Measurements from ENCODE around the gene SLC25A26. TPM values are rescaled to one million over a fixed set of nuclear protein-coding genes. Genes with fewer than 3 reads are reported as not detected.

Gene SLC25A26
- total RNA-seq, 2 donors from 2014 or later = 8.6 to 9.2 TPM

DNA sequence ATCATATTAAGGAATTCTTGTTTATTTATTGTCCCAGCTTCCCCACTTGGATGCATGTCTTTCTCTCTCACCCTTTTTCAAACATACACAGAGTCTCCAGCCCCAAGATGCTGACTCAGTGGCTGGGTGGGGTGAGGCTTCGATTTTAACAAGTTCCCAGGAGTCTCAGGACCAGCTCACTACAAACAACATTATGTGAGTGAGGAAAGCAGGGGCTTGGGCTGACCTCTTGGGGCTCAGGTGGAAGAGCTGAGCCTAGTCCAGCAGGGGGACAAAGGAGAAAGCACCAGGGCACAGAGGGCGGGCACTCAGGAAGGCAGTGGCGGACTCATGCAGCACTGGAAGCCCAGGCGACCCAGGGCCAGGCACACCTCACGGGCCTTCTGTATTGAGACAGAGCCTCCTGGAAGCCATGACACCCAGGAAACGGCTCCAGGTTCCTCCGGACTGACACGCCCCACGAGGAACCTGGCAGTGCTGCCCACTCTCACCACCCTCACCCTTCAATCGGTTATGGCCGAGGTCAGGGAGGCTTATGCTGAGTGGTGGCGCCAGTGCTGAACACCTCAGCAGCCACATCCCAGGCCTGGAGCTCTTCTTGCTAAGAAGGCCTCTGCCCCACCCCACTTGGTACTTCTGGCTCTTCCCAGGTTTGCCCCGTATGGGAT lies 182.7 kb downstream of the SLC25A26 start:
- peak in 1 of 4 donors; percentile 13 for DNase-seq
- intact Hi-C loops (cut with DNase I) = loop anchor here (10.0 kb wide), 1 partner anchor 411 kb away; no protein-coding TSS in a partner anchor
- Histone ChIP-seq H3K4me3 (no peak overlapping the region), H3K9me3 (no peaks in the 10 kb centered on the region), H3K27me3 (no peaks in the 10 kb centered on the region), H3K4me1 (peaks cover 77% of the 10 kb centered on the region), H3K36me3 (replicated peaks in 1 of 2; ENCODE audit: insufficient read depth in 1 of 2, low read depth in 2 of 2) (peaks cover 0 to 16% of the 10 kb centered on the region in 2 donors), H3K27ac (peak overlapping the region in 2 of 4 donors; percentile 44 to 54)
- 59 to 62% methylated on average over 7 to 13 of the region's 13 CpGs for WGBS, 2 donors
- ATAC-seq = no peak
- TF ChIP-seq, protein P1, sequence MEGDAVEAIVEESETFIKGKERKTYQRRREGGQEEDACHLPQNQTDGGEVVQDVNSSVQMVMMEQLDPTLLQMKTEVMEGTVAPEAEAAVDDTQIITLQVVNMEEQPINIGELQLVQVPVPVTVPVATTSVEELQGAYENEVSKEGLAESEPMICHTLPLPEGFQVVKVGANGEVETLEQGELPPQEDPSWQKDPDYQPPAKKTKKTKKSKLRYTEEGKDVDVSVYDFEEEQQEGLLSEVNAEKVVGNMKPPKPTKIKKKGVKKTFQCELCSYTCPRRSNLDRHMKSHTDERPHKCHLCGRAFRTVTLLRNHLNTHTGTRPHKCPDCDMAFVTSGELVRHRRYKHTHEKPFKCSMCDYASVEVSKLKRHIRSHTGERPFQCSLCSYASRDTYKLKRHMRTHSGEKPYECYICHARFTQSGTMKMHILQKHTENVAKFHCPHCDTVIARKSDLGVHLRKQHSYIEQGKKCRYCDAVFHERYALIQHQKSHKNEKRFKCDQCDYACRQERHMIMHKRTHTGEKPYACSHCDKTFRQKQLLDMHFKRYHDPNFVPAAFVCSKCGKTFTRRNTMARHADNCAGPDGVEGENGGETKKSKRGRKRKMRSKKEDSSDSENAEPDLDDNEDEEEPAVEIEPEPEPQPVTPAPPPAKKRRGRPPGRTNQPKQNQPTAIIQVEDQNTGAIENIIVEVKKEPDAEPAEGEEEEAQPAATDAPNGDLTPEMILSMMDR (IDR thresholded peaks at IDR 0.05) = no peak
- TF ChIP-seq POLR2A (IDR thresholded peaks at IDR 0.05) = no peak

DNA sequence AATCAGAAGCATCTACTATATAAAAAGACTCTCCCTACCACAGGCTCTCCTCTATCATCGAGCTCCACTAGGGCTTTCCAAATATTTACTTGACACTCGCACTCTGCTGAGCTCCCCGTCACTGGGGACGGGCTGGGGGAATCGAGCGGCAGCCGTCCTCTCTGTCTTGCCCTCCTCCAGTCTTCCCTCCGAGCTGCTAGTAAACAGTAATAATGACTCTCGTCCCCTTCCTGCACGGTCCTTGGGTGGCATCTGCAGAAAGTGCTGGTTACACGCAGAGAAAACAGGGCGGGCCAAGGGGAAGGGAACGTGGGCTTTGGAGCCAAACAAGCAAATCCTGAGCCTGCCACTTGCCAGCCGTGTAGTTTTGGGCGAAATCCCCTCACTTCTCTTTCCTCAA lies 183.4 kb downstream of the SLC25A26 start:
- H3K9me3 ChIP-seq = no peaks in the 10 kb centered on the region
- 39 to 54% methylated on average over 15 of the region's 15 CpGs for WGBS, 2 donors
- DNase-seq (peak in 1 of 4 donors; percentile 7), ATAC-seq (no peak)
- no peaks in the 10 kb centered on the region for H3K27me3 ChIP-seq
- peaks cover 0 to 16% of the 10 kb centered on the region in 2 donors for H3K36me3 ChIP-seq (replicated peaks in 1 of 2; ENCODE audit: insufficient read depth in 1 of 2, low read depth in 2 of 2)
- peaks cover 71% of the 10 kb centered on the region for H3K4me1 ChIP-seq
- peak overlapping the region in 2 of 4 donors; percentile 44 to 54 for H3K27ac ChIP-seq
- TF ChIP-seq, protein P1 (IDR thresholded peaks at IDR 0.05) = no peak
- TF ChIP-seq POLR2A (IDR thresholded peaks at IDR 0.05) = no peak
- H3K4me3 ChIP-seq = no peak overlapping the region
- intact Hi-C loops (cut with DNase I) = loop anchor here (10.0 kb wide), 1 partner anchor 411 kb away; no protein-coding TSS in a partner anchor

DNA sequence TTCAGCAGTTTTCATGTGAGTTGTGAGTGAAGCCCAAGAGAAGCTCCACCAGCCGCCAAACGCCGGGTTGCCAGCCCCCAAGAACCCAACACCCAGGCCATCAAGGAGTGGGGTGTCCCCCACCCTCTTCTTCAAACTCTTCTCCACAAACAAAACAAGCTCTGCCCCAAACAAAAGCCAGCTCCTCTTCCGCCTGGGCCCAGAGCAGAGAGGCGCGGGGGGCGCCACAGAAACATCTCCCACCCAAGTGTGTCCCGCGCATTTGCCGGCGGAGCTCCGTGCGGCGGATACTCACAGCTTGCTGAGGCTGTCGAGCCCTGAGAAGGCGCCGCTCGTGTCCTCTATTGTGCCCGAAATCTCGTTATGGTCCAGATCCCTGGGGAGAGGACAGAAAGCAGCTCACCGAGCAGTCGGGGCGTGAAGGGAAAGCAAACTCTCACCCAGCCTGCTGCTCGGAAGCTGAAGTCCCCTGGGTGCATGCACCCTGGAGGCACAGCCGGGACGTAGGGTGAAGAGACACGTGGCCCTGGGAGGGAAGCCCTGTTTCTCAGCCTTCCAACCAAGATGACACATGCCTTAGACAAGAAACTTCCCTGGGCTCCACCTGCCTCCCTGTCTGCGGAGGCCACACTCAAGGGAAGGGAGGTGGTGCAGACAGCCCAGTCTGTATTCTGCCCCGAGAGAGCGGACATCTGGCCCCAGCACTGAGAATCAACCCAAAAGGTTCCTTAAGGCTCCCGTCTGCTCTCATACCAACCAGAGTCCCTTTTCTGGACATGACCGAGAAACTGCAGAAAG lies 184.3 kb downstream of the SLC25A26 start:
- Histone ChIP-seq H3K27ac (peak overlapping the region in 2 of 4 donors; percentile 44 to 54), H3K4me3 (no peak overlapping the region), H3K4me1 (peaks cover 62% of the 10 kb centered on the region), H3K27me3 (no peaks in the 10 kb centered on the region), H3K36me3 (replicated peaks in 1 of 2; ENCODE audit: insufficient read depth in 1 of 2, low read depth in 2 of 2) (peaks cover 0 to 19% of the 10 kb centered on the region in 2 donors), H3K9me3 (no peaks in the 10 kb centered on the region)
- ATAC-seq (no peak), DNase-seq (peak in 1 of 4 donors; percentile 6)
- 84 to 87% methylated on average over 22 to 31 of the region's 32 CpGs for WGBS, 2 donors
- TF ChIP-seq, protein P1 (IDR thresholded peaks at IDR 0.05) = no peak
- TF ChIP-seq POLR2A (IDR thresholded peaks at IDR 0.05) = no peak
- intact Hi-C loops (cut with DNase I) = loop anchor here (10.0 kb wide), 1 partner anchor 410 kb away; no protein-coding TSS in a partner anchor

DNA sequence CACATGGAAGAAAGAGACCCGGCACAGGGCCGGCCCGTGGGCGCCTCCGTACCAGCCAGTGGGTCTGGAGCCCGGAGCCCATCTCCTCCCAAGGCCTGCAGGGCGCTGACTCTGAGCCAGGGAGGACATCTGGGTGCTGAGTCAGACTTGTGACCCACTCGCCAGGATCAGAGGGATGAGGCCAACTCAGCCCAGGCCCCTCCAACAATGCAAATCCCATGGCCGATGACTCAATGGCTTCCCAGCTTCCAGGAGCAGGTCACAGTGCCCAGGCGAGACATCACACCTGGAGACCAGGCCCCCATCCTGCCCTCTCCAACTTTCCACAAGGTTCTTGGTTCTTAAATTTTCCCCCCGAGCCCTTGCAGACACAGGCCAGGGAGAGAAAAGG lies 184.9 kb downstream of the SLC25A26 start:
- H3K4me1 ChIP-seq = peaks cover 57% of the 10 kb centered on the region
- no peak for TF ChIP-seq POLR2A (IDR thresholded peaks at IDR 0.05)
- TF ChIP-seq, protein P1 (IDR thresholded peaks at IDR 0.05) = no peak
- H3K36me3 ChIP-seq (replicated peaks in 1 of 2; ENCODE audit: insufficient read depth in 1 of 2, low read depth in 2 of 2) = peaks cover 0 to 21% of the 10 kb centered on the region in 2 donors
- WGBS, 2 donors = 65 to 81% methylated on average over 3 to 10 of the region's 11 CpGs
- ATAC-seq = no peak
- no peaks in the 10 kb centered on the region for H3K27me3 ChIP-seq
- intact Hi-C loops (cut with DNase I) = loop anchor here (10.0 kb wide), 1 partner anchor 409 kb away; no protein-coding TSS in a partner anchor
- no peak overlapping the region for H3K4me3 ChIP-seq
- DNase-seq = peak in 2 of 4 donors; percentile 18 to 63
- peak overlapping the region in 2 of 4 donors; percentile 40 to 54 for H3K27ac ChIP-seq
- H3K9me3 ChIP-seq = no peaks in the 10 kb centered on the region

Data from body of pancreas (tissue), 4 donors.